ENCODE results near the gene PGC.

The PGC gene

DNA sequence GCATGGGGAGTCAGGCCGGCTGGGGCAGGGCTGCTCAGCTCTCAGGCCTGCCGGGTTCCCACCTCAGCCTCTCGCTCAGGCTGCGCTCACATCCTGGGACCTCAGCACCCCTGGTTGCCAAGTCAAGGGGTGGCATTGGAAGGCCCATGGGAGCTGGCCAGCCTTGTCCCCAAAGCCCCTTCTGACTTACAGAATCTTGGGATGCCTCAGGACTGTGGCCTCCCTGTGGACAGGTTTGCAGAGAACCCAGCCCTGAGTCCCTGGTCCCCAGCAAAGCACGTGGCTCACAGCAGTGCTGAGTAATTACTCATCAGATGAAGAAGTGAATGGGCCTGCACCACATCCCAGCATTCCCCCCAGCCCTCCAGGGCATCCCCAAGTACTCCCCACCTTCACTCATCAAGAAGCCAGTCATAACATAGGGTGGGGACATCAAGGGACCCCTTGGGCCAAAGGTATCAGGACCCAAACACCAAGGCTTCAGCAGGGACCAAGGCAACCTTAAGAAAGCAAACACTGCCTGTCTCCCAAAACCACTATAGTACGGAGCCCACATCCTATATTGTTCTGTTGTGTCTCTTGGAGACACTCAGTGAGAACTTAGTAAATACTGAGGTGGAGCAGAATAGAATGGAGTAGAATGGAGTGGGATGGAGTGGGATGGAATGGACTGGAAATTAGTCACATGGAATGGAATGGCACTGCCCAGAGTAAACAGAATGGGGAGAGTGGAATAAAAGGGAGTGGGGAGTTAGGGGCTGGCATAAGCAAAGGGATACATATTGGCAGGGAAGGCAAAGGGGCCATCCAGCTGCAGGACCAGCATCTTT is 3.6 kb downstream of the PGC start:
- DNase-seq = no peak

DNA sequence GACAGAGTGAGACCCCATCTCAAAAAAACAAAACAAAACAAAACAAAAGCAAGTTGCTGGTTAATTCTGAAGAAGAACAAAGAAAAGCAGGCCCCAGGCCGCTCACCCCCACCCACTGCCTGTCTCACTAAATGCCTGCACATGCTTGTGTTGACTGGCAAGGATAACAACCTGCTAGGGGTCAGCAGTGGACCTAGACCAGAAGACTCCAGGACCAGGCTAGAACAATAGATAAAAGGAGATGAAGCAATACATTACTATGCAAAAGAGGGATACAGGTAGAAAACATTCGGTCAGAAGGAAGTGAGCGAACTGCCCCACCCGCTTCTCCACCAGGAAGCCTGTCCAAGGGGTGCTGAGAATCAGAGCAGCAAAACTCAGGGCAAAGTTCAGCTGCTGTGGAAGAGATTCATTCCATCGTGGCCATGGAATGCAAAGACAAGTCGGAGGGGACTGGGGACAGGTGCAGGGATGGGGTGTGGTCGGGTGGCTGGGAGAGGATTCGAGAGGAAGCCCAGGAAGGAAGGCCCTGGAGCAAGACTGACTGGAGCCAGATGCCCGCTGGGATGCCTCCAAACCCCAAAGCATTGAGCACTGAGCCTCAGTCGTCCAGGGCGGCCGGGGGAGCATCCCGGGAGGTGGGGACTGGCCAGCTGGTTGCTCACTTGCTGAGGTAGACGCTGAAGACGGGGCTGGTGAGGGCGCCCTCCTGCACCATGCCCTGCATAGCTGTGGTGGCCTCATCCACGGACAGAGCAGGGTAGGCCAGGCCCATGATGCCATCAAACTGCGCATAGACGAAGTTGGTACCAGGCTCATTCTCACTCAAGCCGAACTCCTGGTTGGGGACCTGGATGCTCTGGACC is 5.3 kb downstream of the PGC start:
- DNase-seq = no peak

DNA sequence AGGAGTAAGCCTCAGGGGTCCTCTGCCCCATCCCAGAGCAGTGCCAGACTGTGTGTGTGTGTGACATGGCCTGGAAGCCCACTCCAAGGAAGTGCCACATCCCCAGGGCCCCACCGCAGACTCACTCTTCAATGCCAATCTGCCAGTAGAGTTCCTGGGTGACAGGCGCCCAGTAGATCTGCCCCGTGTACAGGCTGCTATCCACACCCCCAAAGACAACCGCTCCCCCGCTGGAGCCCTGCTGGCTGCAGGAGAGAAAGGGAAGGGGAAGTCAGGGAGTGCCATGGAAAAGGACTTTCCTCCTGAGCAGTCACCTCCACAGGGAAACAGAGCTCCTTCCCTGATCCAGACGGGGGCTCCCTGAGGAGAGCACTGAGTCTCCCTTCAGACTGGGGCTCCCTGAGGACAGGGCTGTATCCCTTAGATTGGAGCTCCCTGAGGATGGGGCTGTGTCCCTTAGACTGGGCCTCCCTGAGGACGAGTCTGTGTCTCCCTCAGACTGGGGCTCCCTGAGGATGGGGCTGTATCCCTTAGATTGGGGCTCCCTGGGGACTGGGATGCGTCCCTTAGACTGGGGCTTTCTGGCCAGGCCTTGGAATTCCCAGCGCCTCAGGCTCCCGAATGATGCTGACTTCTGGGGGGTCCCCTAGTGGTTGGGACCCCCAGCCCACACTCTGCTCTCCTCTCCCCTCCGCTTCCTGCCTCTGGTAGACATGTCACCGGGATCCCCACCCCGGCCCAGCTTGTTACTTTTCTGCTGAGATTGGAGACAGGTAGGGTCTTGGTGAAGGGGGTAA is 6.6 kb downstream of the PGC start:
- DNase-seq = no peak

DNA sequence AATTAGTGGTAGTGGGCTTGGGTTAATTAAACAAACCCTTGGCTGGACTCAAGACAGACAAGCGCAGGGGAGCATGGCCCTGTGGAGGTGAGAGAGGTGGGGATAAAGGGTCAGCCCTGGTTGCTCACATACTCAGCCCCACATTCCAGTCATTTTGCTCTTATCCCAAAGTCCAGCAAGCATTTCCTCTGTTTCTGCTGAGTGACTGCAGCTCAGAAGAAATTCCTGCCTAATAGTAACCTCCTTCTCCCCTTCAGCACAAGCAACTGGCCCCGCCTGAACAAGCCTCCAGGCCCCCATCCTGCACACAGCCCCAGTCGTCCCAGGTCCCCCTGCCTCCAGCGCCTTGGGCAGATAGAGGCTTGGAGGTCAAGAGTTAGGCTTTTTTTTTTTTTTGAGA is 8.2 kb downstream of the PGC start:
- no peak for DNase-seq

DNA sequence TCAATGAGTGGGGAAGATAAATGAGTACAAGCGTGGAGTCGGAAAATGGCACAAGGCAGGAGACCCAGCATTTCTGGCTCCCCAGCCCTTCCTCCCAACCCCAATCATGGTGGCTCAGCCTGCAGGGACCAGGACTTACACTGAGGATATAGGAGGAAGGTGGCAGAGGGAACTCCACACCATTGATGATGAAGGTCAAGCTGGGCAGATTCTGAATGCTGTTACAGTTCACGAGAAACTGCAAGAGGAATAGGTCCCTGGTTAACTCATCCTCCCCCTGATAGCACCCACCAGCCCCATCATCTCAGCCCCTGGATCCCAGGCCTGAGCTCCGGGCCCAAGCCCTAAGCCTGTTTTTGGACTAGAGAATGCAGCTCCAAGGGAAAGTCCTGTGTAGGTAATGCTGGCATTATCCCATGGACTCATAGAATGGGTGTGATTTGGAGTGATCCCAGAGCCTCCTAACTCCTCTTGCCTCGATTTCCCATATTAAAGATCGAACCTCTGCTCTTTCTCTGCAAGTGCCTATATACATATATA is 9.5 kb downstream of the PGC start:
- DNase-seq = no peak

DNA sequence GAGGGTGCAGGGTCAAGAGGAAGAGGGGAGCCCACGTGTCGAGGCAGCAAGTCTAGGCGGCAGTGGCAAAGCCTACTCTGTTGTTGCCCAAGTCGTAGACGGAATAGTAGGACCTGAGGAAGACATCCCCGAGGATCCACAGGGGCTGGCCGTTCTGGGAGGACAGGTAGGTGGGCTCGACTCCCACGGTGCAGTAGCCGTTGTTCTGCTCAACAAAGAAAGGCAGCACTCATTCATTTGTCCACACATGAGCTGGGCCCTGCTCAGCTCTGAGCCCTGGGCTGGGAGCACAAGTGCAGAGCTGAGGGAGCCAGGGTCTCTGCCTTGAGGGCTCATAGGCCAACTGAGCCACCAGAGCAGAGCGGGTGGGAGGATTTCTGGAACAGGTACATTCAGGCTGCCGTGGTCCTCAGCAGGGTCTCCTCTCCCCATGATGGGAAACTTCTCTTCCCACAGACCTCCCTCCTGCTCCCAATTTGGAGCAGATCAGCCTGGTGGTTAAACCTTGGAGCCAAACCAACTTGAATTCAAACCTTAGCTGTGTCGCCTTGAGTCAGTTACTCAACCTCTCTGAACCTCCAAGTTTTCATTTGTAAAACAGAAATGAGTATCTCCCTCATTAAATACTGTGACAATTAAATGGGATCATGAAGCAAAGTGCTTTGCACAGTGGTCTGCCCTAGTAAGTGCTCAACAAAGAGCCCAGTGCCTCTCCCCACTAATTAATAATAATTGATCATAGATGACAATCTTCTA is 10.2 kb downstream of the PGC start:
- no peak for DNase-seq

DNA sequence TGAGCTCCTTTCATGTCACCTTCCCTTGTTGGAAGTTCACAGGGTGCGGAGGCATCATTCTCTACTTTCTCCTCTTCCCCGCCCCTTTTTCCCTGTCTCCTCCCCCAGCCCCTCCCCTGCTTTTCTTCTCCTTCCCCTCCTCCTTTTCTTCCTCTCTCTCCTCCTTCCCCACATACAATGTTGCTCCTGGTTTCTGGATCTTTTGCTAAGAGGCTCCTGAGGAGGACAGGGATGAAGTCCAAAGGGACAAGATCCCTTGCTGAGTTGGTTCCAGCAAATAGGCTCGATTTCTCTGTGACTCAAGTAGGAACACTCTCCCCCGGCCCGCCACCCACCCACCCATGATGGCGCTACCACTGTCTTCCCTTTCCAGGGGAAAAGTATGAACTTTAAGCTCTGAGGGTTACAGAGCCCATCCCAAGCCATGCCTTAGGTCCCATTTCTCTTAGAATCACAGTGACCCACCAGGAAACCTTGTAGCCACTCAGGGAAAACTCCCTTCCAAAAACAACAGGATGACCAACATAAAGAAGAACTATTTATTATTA is 10.9 kb downstream of the PGC start:
- DNase-seq = no peak

DNA sequence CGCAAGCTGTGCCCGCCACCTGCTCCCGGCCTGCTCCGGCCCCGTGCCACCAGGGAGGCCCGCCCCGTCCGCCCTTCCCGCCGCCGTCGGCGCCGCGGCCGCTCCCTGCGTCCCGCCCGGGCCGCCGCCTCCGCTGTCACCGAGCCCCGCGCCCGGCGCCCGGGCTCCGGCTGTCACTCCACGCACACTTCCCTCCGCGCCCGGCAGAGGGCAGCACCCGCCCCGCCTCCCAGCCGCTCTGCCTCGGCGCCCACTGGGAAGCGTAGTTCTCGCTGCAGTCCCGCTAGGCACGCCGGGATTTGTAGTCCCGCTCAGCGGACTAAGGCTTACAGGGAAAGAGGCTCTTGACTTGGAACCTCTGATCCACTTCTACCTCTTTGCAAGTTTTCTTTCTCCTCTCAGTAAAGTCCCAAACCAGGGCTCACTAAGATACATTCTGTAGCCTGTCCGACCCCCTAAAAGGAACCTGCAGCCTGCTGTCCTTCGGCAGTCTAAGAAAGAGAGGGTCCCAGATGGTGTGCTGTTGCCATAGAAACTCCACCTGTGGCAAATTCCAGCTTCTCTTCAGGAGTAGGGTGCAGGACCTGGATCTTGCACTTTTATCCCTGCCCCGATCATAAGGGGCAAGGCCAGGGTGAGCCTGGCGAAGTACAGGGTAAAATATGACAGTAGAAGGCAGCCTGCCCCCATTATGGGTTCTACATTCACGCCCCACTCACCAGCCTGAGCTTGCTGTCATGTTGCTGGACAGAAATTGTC is 11.6 kb downstream of the PGC start, which contains the start of gene TFEB:
TSS of gene TFEB (minus strand) at position 182 of the 759 bp plus-strand sequence. CDS start 44,395 bp downstream, outside the sequence.
- peak; percentile 92 for DNase-seq

DNA sequence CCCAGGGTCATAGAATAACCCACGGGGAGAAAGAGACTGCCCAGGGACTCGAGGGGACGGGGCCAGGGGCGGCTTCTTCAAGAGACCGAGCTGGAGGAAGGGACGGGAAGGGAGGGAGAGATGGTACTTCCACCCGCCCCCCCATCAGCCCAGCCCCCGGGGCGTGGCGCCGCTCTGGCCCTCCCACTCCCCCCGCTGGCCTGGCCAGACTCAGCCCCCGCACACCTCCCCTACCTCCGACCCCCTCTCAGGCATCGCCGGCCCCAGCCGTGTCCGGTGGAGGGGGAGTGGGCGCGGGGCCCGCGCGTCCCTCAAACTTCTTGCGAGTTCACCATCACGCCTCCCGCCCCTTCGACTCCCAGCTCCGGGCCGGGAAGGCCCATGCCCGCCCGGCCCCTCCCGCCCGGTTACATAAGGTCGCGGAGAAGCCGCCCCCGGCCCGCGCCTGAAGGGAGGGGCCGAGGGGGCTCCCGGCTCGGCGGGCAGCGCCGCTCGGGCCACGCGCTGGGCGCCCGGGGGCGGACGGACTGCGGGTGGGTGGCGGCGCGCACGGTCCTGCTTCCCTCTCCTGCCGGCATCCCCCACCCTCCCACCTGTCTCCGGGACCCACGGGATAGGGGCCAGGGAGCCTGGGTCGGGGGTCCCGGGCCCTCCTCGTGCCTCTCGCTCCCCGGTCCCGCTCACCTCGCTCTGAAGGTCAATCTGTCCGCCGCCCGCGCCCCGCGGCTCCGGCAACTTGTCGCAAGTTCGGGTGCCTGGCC is 12.4 kb downstream of the PGC start:
- peak; percentile 61 for DNase-seq

DNA sequence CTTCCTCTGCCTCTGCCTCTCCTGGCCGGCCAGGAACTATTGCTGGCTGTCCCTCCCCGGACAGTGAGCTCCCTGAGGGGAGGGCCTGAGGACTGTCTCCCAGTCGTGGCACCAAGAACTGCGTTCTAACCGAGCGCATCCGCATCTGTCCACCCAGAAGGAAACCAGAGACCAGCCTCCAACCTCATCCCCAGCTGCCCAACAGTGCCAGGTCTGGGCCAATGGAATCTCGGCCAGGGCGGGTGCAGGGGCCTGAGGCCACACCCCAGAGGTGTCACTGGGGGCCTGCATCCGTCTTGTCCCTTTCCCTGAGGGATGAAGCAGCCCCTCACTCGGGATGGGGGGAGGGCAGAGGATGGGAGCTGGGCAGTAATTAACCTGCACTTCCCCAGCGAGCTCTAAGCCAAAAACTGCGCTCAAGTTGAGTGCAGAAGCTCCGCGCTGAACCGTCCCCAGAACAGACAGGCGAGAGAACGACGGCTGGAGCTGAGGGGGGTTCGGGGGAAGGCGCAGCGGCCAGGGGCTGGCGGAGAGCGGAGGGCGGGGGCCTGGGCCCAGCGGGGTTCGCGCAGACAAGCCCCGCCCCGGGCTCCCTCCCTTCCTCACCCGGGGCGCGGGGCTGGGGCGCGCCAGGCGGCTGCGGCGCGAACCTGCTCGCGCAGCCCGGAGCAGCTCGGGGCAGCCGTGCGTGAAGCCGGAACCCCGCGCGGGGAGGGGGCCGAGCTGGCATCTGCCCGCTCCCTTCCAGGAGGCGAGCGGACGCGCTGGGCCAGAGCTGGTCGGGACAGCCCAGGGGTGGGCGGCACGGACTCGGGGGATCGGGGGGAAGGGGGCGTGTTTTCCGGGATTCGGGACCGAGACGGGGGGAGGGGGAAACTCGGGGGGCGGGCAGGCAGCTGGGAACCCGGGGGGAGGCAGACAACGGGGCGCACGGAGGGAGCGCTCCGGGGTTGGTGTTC is 13.2 kb downstream of the PGC start:
- DNase-seq = peak; percentile 63

DNA sequence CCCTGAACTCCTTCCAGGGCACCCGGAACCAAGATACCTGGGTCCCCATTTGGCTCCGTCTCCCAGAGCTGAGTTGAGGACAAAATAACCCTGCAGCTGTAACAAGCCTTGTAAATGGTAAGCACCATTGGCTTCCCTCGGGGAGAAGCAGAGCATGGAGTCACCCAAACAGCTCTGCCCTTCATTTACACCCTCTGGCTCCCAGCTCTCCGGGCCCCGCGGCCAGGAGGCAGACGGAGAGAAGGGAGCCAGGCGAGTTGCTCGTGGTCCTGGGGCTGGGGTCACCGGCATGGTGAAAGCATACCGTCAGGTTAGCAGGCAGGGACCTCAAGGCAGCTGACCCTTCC is 13.9 kb downstream of the PGC start:
- DNase-seq = no peak

DNA sequence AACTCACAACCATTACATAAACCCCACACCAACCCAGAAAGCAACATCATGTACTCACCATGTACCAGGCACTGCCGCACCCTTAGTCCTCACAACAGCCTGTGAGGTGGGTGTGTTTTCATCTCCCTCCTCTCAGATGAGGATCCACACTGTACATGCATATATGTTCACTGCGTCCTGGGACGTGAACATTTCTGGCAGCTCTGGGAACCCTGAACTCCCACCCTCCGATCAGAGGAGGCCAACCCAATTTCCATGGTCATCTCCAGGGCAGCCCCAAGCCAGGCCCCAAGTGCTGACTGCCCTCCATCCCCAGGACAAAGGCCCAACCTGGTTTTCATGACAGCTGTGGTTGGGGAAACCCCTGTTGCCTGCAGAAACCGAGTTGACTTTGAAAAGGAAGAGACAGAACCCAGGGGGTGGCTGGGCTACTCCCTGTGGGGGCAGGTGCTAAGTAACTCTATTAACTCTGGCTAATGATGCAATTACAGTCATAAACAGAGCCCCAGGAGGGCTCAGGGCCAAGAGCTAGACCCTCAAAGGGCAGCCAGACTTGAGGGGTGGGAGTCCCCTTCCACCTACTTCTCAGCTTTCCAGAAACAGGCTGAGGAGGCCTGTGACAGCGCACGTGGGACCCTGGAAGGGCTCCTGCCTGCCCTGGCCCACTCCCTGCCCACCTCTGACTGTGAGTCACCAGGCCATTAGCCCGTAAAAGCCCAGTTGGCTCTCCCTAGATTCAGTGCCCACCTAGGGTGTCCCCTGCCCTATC is 14.4 kb downstream of the PGC start:
- peak; percentile 55 for DNase-seq

DNA sequence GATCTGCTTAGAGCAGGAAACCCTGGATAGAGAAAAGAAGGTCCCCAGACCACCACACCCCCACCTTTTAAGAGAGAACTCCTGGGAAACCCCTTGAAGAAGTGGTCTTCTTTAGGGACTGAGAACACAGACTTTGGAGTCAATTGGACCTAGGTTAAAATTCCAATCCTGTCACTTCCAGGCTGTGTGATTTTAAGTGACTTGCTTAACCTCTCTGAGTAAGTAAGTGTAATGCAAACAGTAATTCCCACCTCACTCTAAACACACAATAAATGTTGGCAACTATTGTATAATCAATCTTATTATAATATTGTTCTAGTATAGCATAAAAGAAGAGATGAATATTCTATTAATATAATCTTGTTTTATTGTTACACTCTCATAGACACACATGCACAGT is 15.0 kb downstream of the PGC start:
- DNase-seq = no peak

DNA sequence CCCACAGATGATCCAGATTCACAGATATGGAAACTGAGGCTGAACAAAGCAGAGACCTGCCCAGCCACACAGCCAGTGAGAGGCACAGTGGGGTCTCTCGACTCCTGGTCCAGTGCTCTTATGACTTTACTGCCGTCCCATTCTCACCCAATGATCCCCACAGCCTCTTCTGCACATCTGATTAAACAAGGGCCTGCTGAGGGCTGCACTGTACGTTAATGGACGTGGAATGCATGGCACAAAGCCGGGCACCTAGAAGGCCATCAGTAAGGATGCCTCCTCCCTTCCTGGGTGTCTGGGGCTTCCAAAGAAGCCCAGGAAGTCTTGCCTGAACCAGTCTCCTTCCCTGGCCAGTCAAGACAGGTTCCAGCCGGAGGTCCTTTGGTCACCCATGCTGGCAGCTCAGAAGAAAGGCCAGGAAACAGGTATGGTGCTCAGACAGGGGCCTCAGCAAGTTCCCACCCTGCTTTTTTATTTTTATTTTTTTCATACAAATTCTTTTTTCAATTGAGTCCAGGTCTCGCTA is 15.6 kb downstream of the PGC start:
- DNase-seq = no peak

DNA sequence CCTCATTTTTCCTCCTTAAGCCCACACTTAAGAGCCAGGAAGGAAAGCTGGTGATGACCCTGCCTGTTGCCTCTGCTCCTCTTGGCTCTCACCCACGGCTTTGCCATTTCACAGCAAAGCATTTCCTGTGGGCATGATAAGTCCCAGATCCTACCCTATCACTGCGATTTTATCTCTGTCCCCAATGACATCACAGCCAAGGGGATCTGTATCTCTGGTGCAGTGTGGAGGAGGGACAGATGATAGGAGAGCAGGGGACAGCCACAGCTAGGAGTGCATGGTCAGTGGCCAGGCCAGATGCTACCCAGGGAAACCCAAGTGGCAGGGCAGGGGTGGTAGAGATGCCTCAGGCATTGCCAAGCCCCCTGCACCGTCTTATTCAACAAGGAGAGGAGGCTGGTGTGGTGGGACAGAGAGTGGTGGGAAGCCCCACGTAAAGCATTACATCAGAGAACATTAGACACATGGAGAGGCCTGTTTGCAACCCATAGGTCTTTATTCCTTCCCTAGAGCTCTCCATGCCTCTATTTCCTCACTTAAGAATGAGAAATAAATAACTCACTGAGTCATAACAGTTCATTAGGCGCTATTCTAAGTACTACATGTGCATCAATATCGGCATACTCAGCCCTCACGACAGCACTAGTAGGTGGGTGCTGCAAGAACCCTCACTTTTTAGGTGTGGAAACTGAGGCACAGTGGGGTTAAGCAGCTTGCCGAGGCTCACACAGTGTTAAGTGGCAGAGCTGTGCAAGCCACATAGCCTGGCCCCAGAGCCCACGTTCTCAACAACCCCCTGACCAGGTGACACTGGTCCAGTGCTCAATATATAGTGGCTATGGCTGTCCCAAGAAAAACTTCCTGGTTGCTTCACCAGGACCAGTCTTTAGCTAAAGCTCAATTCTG is 16.4 kb downstream of the PGC start:
- no peak for DNase-seq

DNA sequence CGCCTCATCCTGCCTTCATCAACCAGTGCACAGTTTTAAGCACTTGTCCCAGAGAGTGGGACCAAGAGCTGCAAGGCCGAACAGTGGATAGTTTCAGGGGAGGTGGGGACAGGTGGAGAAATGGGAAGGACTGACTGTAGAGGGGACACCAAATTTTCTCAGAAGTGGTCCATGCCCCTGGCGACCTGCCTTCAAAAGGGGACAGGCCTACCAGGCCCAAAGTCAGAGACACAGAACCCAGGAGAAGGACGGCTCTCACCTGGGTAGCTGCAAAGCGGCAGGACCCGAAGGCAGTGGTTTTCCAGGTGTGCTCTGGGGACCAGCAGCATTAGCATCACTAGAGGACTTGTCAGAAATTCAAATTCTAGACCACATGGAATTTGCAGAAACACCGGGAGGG is 17.6 kb downstream of the PGC start:
- no peak for DNase-seq

DNA sequence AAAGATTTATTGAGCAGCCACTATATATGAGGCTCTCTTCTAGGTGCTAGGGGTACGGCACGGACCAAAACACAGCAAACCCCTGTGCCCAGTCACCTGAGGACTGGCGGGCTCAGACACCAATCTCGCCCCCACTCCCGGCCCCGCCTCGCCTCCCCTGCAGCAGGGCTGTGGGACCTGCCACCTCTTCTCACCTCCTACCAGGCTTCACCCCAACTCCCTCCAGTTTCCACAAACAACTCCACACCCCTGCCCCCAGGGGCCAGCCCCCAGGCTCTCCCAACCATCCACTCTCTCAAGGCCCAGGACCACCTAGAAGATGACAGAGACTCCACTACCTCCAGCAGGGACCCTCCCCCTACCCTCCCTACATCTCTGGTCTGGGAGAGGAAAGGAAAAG is 18.2 kb downstream of the PGC start:
- no peak for DNase-seq
